Left cardiac atrium (tissue), 4 donors: ENCODE measurements around the gene XK. TPM values are rescaled to one million over a fixed set of nuclear protein-coding genes. Genes with fewer than 3 reads are reported as not detected.
A peak's percentile ranks its signal among the peaks of the same experiment; 100 is the strongest.
"Not testable (repeated sequence)": the region's sequence is repeated elsewhere in the genome, so short reads cannot be mapped to it uniquely, and the experiment has no call there.

Source experiments
- ATAC-seq, 2 donors: fragments of 200-7000 bp; cut with Tn5 transposase; one replicate each; pipeline ENCODE4 v1.9.1; 2020; ENCODE audit warnings: mild to moderate bottlenecking in 2 of 2, moderate library complexity in 2 of 2
- DNase-seq: peaks from one replicate; pipeline ENCODE4 v3.0.0-alpha.2; 2020
- intact Hi-C, 2 donors: fragments of 100-400 bp; cut with DNase I; formaldehyde crosslinking; loops; one replicate each; pipeline versions ENCODE4 v1.14.1 to v1.15.1; 2022 to 2023
- long read RNA-seq: library from polyadenylated mRNA; unstranded; transcript quantifications from one replicate; pipeline ENCODE4 v2.0.0, GENCODE V29; 2021
- total RNA-seq, 2 donors: library from RNA; stranded (reverse); fragmentation: NEBNext Ultra II Directional; extraction: Animal tissue kit (Norgen Biotek cat#: 25700); gene quantifications; one replicate each; pipeline ENCODE4 v1.2.1, GENCODE V29; 2021
- donor health status: DM: no; HTN: yes; CAD: no.
- donor health status: DM: no; HTN: yes; CAD: no; lungs with severe emphysema.
- donor health status: DM: yes; HTN: yes; CAD: no.
- donor health status: Dilated cardiomyopathy.

XK gene
- 1 to 10 TPM; 4.4 to 6.0 TPM for total RNA-seq
- long read RNA-seq, full-length matches to known transcripts = 3 of 5 reads
- long read RNA-seq, partial matches to known transcripts = 1 of 5 reads
- long read RNA-seq, other reads (novel, unspliced or antisense) = 1 of 5 reads

- ATAC-seq = peak; percentile 82 to 91
Observed at GRCh38 chrX:37685381-37686359, at the start of gene XK. Gene XK (plus strand): TSS chrX:37685791. CDS start chrX:37685962, 171 bp downstream.

GRCh38 chrX:37638047-37638446 lies 47.5 kb upstream of the XK start:
- DNase-seq (no peak), ATAC-seq (no peak)
- intact Hi-C loops = no loop called here

More at GRCh38 chrX:37685381-37686359, at the start of gene XK:
- peak; percentile 53 for DNase-seq
- intact Hi-C loops = no loop called here

GRCh38 chrX:37640142-37640541 lies 45.4 kb upstream of the XK start:
- intact Hi-C loops = no loop called here
- no peak for ATAC-seq

GRCh38 chrX:37641859-37642258 lies 43.7 kb upstream of the XK start:
- no peak for DNase-seq
- intact Hi-C loops = no loop called here
- ATAC-seq = no peak

More at GRCh38 chrX:37640142-37640541, 45.4 kb upstream of the XK start:
- no peak for DNase-seq

- intact Hi-C loops = no loop called here
- no peak for DNase-seq
- no peak for ATAC-seq
Observed at GRCh38 chrX:37644381-37645305, 40.9 kb upstream of the XK start.

GRCh38 chrX:37646254-37646653 lies 39.3 kb upstream of the XK start:
- intact Hi-C loops = no loop called here
- DNase-seq (no peak), ATAC-seq (no peak)

GRCh38 chrX:37650879-37651278 lies 34.7 kb upstream of the XK start:
- DNase-seq, ATAC-seq, intact Hi-C loops: not testable (repeated sequence)

- no peak for DNase-seq
- intact Hi-C loops = no loop called here
Observed at GRCh38 chrX:37651921-37652452, 33.6 kb upstream of the XK start.

GRCh38 chrX:37652589-37653231 lies 32.9 kb upstream of the XK start:
- ATAC-seq = no peak
- intact Hi-C loops = no loop called here
- no peak for DNase-seq

More at GRCh38 chrX:37651921-37652452, 33.6 kb upstream of the XK start:
- no peak for ATAC-seq

GRCh38 chrX:37653397-37654085 lies 32.0 kb upstream of the XK start:
- ATAC-seq (no peak), DNase-seq (no peak)
- intact Hi-C loops = no loop called here

- intact Hi-C loops = no loop called here
- DNase-seq = no peak
- no peak for ATAC-seq
Observed at GRCh38 chrX:37658343-37659030, 27.1 kb upstream of the XK start.

GRCh38 chrX:37659047-37659446 lies 26.5 kb upstream of the XK start:
- ATAC-seq (no peak), DNase-seq (no peak)
- intact Hi-C loops = no loop called here

GRCh38 chrX:37662181-37662580 lies 23.4 kb upstream of the XK start:
- intact Hi-C loops = no loop called here
- DNase-seq = no peak
- ATAC-seq = no peak

- DNase-seq (no peak), ATAC-seq (no peak)
- intact Hi-C loops = no loop called here
Observed at GRCh38 chrX:37666516-37666915, 19.1 kb upstream of the XK start.

GRCh38 chrX:37667141-37667540 lies 18.4 kb upstream of the XK start:
- intact Hi-C loops = no loop called here
- no peak for ATAC-seq

GRCh38 chrX:37672563-37672962 lies 13.0 kb upstream of the XK start:
- no peak for DNase-seq
- no peak for ATAC-seq
- intact Hi-C loops = no loop called here

More at GRCh38 chrX:37667141-37667540, 18.4 kb upstream of the XK start:
- no peak for DNase-seq

- no peak for DNase-seq
- no peak for ATAC-seq
- intact Hi-C loops = no loop called here
Observed at GRCh38 chrX:37676811-37677210, 8.8 kb upstream of the XK start.

GRCh38 chrX:37677243-37677642 lies 8.3 kb upstream of the XK start:
- intact Hi-C loops = no loop called here
- ATAC-seq = no peak
- no peak for DNase-seq
